Adrenal gland (tissue), 5 donors: ENCODE results near the gene S100A8.

Source experiments
- POLR2A ChIP-seq, 2 donors: fragments of 450-650 bp; IDR thresholded peaks; one replicate each; pipeline ENCODE4 v1.6.1; 2017; ENCODE audit warnings: antibody characterized with exemption in 2 of 2, mild to moderate bottlenecking in 2 of 2, moderate library complexity in 1 of 2
- TF ChIP-seq, protein P1 (sequence below), 6 experiments: fragments of 450-650 bp in 4 of 6; fragments of 200-600 bp in 2 of 6; sonication (generic) in 1 of 6; IDR thresholded peaks; 1 replicate in 5 of 6; 2 replicates in 1 of 6; pipeline versions ENCODE4 v1.5.1 to v1.8.0; 2016 to 2021; ENCODE audit warnings: antibody characterized with exemption in 6 of 6, mild to moderate bottlenecking in 2 of 6, moderate library complexity in 1 of 6
- donor health status: DM: no; HTN: no; CAD: no.

DNA sequence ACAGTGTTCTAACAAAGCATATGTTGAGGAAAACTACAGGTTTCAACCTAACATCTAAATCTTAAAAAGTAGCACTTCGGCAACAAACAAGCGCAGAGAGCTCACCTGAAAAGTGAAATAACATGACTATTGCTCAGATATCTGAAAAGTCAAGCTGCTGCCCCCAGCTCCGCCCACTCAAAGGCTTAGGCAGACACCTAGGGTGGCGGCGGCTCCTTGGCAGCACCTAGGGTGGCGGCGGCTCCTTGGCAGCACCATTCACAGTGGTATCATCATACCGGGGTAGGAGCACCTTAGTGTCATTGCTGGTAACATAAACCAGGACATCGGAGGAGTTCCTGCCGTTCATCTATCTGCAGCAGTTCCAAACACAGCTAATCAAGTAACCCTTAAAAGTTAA lies 11.3 kb downstream of the S100A8 start:
- TF ChIP-seq, protein P1, sequence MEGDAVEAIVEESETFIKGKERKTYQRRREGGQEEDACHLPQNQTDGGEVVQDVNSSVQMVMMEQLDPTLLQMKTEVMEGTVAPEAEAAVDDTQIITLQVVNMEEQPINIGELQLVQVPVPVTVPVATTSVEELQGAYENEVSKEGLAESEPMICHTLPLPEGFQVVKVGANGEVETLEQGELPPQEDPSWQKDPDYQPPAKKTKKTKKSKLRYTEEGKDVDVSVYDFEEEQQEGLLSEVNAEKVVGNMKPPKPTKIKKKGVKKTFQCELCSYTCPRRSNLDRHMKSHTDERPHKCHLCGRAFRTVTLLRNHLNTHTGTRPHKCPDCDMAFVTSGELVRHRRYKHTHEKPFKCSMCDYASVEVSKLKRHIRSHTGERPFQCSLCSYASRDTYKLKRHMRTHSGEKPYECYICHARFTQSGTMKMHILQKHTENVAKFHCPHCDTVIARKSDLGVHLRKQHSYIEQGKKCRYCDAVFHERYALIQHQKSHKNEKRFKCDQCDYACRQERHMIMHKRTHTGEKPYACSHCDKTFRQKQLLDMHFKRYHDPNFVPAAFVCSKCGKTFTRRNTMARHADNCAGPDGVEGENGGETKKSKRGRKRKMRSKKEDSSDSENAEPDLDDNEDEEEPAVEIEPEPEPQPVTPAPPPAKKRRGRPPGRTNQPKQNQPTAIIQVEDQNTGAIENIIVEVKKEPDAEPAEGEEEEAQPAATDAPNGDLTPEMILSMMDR (IDR thresholded peaks at IDR 0.05) = no peak
- TF ChIP-seq POLR2A (IDR thresholded peaks at IDR 0.05) = no peak
